TTC549 (cell line): Measurements from ENCODE around the gene ALG9.
"Not testable (repeated sequence)": the region's sequence is repeated elsewhere in the genome, so short reads cannot be mapped to it uniquely, and the experiment has no call there.

Source experiments
- FAIRE-seq: peaks from 2 replicates; lab custom pipeline; 2012; peaks lifted over from hg19 to GRCh38; lab: Jason Lieb, UNC

ALG9 gene

GRCh38 chr11:111870886-111871692 is at the start of gene ALG9:
TSS of gene ALG9 (minus strand) at chr11:111871581. CDS start at chr11:111871482, 99 bp downstream.
- no peak for FAIRE-seq

- no peak for FAIRE-seq
Measured at GRCh38 chr11:111920908-111921307, 49.5 kb upstream of the ALG9 start.

- FAIRE-seq: no peak
Measured at GRCh38 chr11:111918390-111919256, 47.2 kb upstream of the ALG9 start, which contains the start of gene C11orf52. TSS of gene C11orf52 (plus strand) at chr11:111918913. CDS start at chr11:111918973, 60 bp downstream.

- no peak for FAIRE-seq
Measured at GRCh38 chr11:111917788-111918187, 46.4 kb upstream of the ALG9 start.

- no peak for FAIRE-seq
Measured at GRCh38 chr11:111917312-111917711, 45.9 kb upstream of the ALG9 start.

- FAIRE-seq: no peak
Measured at GRCh38 chr11:111916768-111917167, 45.4 kb upstream of the ALG9 start.

GRCh38 chr11:111913997-111914396 is 42.6 kb upstream of the ALG9 start:
- no peak for FAIRE-seq

GRCh38 chr11:111913031-111913861 is 41.9 kb upstream of the ALG9 start:
- FAIRE-seq: no peak

GRCh38 chr11:111912535-111912934 is 41.2 kb upstream of the ALG9 start, which contains the start of gene HSPB2:
TSS of gene HSPB2 (plus strand) at chr11:111912734. CDS start at chr11:111912830, 96 bp downstream.
- FAIRE-seq: no peak

- no peak for FAIRE-seq
Measured at GRCh38 chr11:111911563-111912401, 40.4 kb upstream of the ALG9 start, which contains the start of gene CRYAB. TSS of gene CRYAB (minus strand) at chr11:111911770. CDS start at chr11:111911724, 46 bp downstream.

- FAIRE-seq: no peak
Measured at GRCh38 chr11:111910676-111911562, 39.5 kb upstream of the ALG9 start.

GRCh38 chr11:111909378-111909777 is 38.0 kb upstream of the ALG9 start:
- no peak for FAIRE-seq

- FAIRE-seq: no peak
Measured at GRCh38 chr11:111908639-111909305, 37.4 kb upstream of the ALG9 start.

- FAIRE-seq: no peak
Measured at GRCh38 chr11:111906680-111907079, 35.3 kb upstream of the ALG9 start.

GRCh38 chr11:111905411-111905810 is 34.0 kb upstream of the ALG9 start:
- no peak for FAIRE-seq

- FAIRE-seq: no peak
Measured at GRCh38 chr11:111886844-111887243, 15.5 kb upstream of the ALG9 start.

- no peak for FAIRE-seq
Measured at GRCh38 chr11:111886032-111886431, 14.7 kb upstream of the ALG9 start.

- not testable (repeated sequence) for FAIRE-seq
Measured at GRCh38 chr11:111885053-111885452, 13.7 kb upstream of the ALG9 start.

GRCh38 chr11:111882202-111882601 is 10.8 kb upstream of the ALG9 start:
- FAIRE-seq: no peak

- FAIRE-seq: no peak
Measured at GRCh38 chr11:111879637-111879960, 8.2 kb upstream of the ALG9 start.
